ENCODE results near the gene DACH1. TPM values are rescaled to one million over a fixed set of nuclear protein-coding genes. Genes with fewer than 3 reads are reported as not detected.

The DACH1 gene
- total RNA-seq, 2 experiments from 2014 or later: not detected

- Mint-ChIP-seq H3K4me3 (no peak overlapping the region), H3K9me3 (no peaks in the 10 kb centered on the region), H3K36me3 (ENCODE audit: low read depth) (no peaks in the 10 kb centered on the region), H3K27me3 (no peaks in the 10 kb centered on the region), H3K27ac (no peak overlapping the region), H3K4me1 (peaks cover 1% of the 10 kb centered on the region)
- CTCF ChIA-PET: no interaction called here
- DNase-seq: no peak
- POLR2A ChIA-PET: no interaction called here
Observed at GRCh38 chr13:71831716-71832115, 35.3 kb downstream of the DACH1 start.

- no peak for DNase-seq
- Mint-ChIP-seq H3K36me3 (ENCODE audit: low read depth) (no peaks in the 10 kb centered on the region), H3K27me3 (no peaks in the 10 kb centered on the region), H3K4me3 (no peak overlapping the region), H3K4me1 (peaks cover 1% of the 10 kb centered on the region), H3K27ac (no peak overlapping the region), H3K9me3 (no peaks in the 10 kb centered on the region)
- POLR2A ChIA-PET: no interaction called here
- CTCF ChIA-PET: no interaction called here
Observed at GRCh38 chr13:71830736-71831135, 36.3 kb downstream of the DACH1 start.

GRCh38 chr13:71830323-71830722 lies 36.7 kb downstream of the DACH1 start:
- ChIA-PET CTCF (no interaction called here), POLR2A (no interaction called here)
- H3K36me3 Mint-ChIP-seq (ENCODE audit: low read depth): no peaks in the 10 kb centered on the region
- no peaks in the 10 kb centered on the region for H3K9me3 Mint-ChIP-seq
- H3K27ac Mint-ChIP-seq: no peak overlapping the region
- H3K4me1 Mint-ChIP-seq: peaks cover 1% of the 10 kb centered on the region
- H3K27me3 Mint-ChIP-seq: no peaks in the 10 kb centered on the region
- H3K4me3 Mint-ChIP-seq: no peak overlapping the region
- no peak for DNase-seq

GRCh38 chr13:71829547-71829946 lies 37.5 kb downstream of the DACH1 start:
- ChIA-PET CTCF (no interaction called here), POLR2A (no interaction called here)
- no peaks in the 10 kb centered on the region for H3K27me3 Mint-ChIP-seq
- no peaks in the 10 kb centered on the region for H3K36me3 Mint-ChIP-seq (ENCODE audit: low read depth)
- no peak overlapping the region for H3K27ac Mint-ChIP-seq
- H3K4me3 Mint-ChIP-seq: no peak overlapping the region
- no peak for DNase-seq
- peaks cover 1% of the 10 kb centered on the region for H3K4me1 Mint-ChIP-seq
- H3K9me3 Mint-ChIP-seq: no peaks in the 10 kb centered on the region

GRCh38 chr13:71828564-71828963 lies 38.4 kb downstream of the DACH1 start:
- H3K4me3 Mint-ChIP-seq: no peak overlapping the region
- H3K36me3 Mint-ChIP-seq (ENCODE audit: low read depth): no peaks in the 10 kb centered on the region
- CTCF ChIA-PET: no interaction called here

GRCh38 chr13:71828117-71828516 lies 38.9 kb downstream of the DACH1 start:
- DNase-seq: no peak
- no peaks in the 10 kb centered on the region for H3K27me3 Mint-ChIP-seq
- CTCF ChIA-PET: no interaction called here
- no peaks in the 10 kb centered on the region for H3K36me3 Mint-ChIP-seq (ENCODE audit: low read depth)
- H3K4me3 Mint-ChIP-seq: no peak overlapping the region
- no peak overlapping the region for H3K27ac Mint-ChIP-seq
- POLR2A ChIA-PET: no interaction called here
- no peaks in the 10 kb centered on the region for H3K9me3 Mint-ChIP-seq
- H3K4me1 Mint-ChIP-seq: peaks cover 1% of the 10 kb centered on the region

More at GRCh38 chr13:71828564-71828963, 38.4 kb downstream of the DACH1 start:
- no peaks in the 10 kb centered on the region for H3K9me3 Mint-ChIP-seq
- H3K27ac Mint-ChIP-seq: no peak overlapping the region
- peaks cover 1% of the 10 kb centered on the region for H3K4me1 Mint-ChIP-seq
- no peak for DNase-seq
- H3K27me3 Mint-ChIP-seq: no peaks in the 10 kb centered on the region
- POLR2A ChIA-PET: no interaction called here

GRCh38 chr13:71827241-71827640 lies 39.8 kb downstream of the DACH1 start:
- POLR2A ChIA-PET: no interaction called here
- CTCF ChIA-PET: no interaction called here

GRCh38 chr13:71820699-71821098 lies 46.3 kb downstream of the DACH1 start:
- H3K36me3 Mint-ChIP-seq (ENCODE audit: low read depth): no peaks in the 10 kb centered on the region
- H3K4me3 Mint-ChIP-seq: no peak overlapping the region
- no peaks in the 10 kb centered on the region for H3K4me1 Mint-ChIP-seq
- ChIA-PET POLR2A (no interaction called here), CTCF (no interaction called here)
- H3K27me3 Mint-ChIP-seq: no peaks in the 10 kb centered on the region
- H3K9me3 Mint-ChIP-seq: no peaks in the 10 kb centered on the region
- no peak overlapping the region for H3K27ac Mint-ChIP-seq
- no peak for DNase-seq

More at GRCh38 chr13:71827241-71827640, 39.8 kb downstream of the DACH1 start:
- no peaks in the 10 kb centered on the region for H3K9me3 Mint-ChIP-seq
- no peak overlapping the region for H3K27ac Mint-ChIP-seq
- H3K4me1 Mint-ChIP-seq: peaks cover 1% of the 10 kb centered on the region
- no peaks in the 10 kb centered on the region for H3K36me3 Mint-ChIP-seq (ENCODE audit: low read depth)
- no peak for DNase-seq
- H3K27me3 Mint-ChIP-seq: no peaks in the 10 kb centered on the region
- H3K4me3 Mint-ChIP-seq: no peak overlapping the region

GRCh38 chr13:71817335-71817734 lies 49.7 kb downstream of the DACH1 start:
- no peak for DNase-seq
- ChIA-PET POLR2A (no interaction called here), CTCF (no interaction called here)
- H3K36me3 Mint-ChIP-seq (ENCODE audit: low read depth): no peaks in the 10 kb centered on the region
- H3K27ac Mint-ChIP-seq: no peak overlapping the region
- no peaks in the 10 kb centered on the region for H3K9me3 Mint-ChIP-seq
- H3K4me1 Mint-ChIP-seq: no peaks in the 10 kb centered on the region
- H3K27me3 Mint-ChIP-seq: no peaks in the 10 kb centered on the region
- no peak overlapping the region for H3K4me3 Mint-ChIP-seq

GRCh38 chr13:71814806-71815360 lies 52.1 kb downstream of the DACH1 start:
- ChIA-PET POLR2A (no interaction called here), CTCF (no interaction called here)
- Mint-ChIP-seq H3K27ac (no peak overlapping the region), H3K4me1 (no peaks in the 10 kb centered on the region), H3K36me3 (ENCODE audit: low read depth) (no peaks in the 10 kb centered on the region), H3K27me3 (no peaks in the 10 kb centered on the region), H3K9me3 (no peaks in the 10 kb centered on the region), H3K4me3 (no peak overlapping the region)
- DNase-seq: no peak

GRCh38 chr13:71813187-71813586 lies 53.8 kb downstream of the DACH1 start:
- Mint-ChIP-seq H3K27ac (no peak overlapping the region), H3K36me3 (ENCODE audit: low read depth) (no peaks in the 10 kb centered on the region), H3K9me3 (no peaks in the 10 kb centered on the region), H3K27me3 (no peaks in the 10 kb centered on the region), H3K4me3 (no peak overlapping the region), H3K4me1 (no peaks in the 10 kb centered on the region)
- ChIA-PET POLR2A (no interaction called here), CTCF (no interaction called here)
- DNase-seq: no peak

- CTCF ChIA-PET: no interaction called here
- no peak overlapping the region for H3K4me3 Mint-ChIP-seq
- H3K9me3 Mint-ChIP-seq: no peaks in the 10 kb centered on the region
- H3K27ac Mint-ChIP-seq: no peak overlapping the region
- H3K4me1 Mint-ChIP-seq: no peaks in the 10 kb centered on the region
- POLR2A ChIA-PET: no interaction called here
- no peaks in the 10 kb centered on the region for H3K36me3 Mint-ChIP-seq (ENCODE audit: low read depth)
- DNase-seq: no peak
- no peaks in the 10 kb centered on the region for H3K27me3 Mint-ChIP-seq
Observed at GRCh38 chr13:71811344-71811743, 55.7 kb downstream of the DACH1 start.

- Mint-ChIP-seq H3K27ac (no peak overlapping the region), H3K4me1 (no peaks in the 10 kb centered on the region), H3K36me3 (ENCODE audit: low read depth) (no peaks in the 10 kb centered on the region), H3K4me3 (no peak overlapping the region), H3K9me3 (no peaks in the 10 kb centered on the region), H3K27me3 (no peaks in the 10 kb centered on the region)
- POLR2A ChIA-PET: no interaction called here
- no peak for DNase-seq
- CTCF ChIA-PET: no interaction called here
Observed at GRCh38 chr13:71808708-71809107, 58.3 kb downstream of the DACH1 start.

GRCh38 chr13:71806886-71807285 lies 60.1 kb downstream of the DACH1 start:
- no peaks in the 10 kb centered on the region for H3K4me1 Mint-ChIP-seq
- CTCF ChIA-PET: no interaction called here
- no peaks in the 10 kb centered on the region for H3K36me3 Mint-ChIP-seq (ENCODE audit: low read depth)
- H3K27me3 Mint-ChIP-seq: no peaks in the 10 kb centered on the region
- no peaks in the 10 kb centered on the region for H3K9me3 Mint-ChIP-seq
- H3K4me3 Mint-ChIP-seq: no peak overlapping the region
- DNase-seq: no peak
- POLR2A ChIA-PET: interaction anchor here (0.6 kb wide), 1 partner anchor 11 kb away, joined by 3 read pairs; no protein-coding TSS in a partner anchor
- no peak overlapping the region for H3K27ac Mint-ChIP-seq

- no peak for DNase-seq
- H3K9me3 Mint-ChIP-seq: no peaks in the 10 kb centered on the region
- H3K27me3 Mint-ChIP-seq: no peaks in the 10 kb centered on the region
- ChIA-PET CTCF (no interaction called here), POLR2A (no interaction called here)
- no peaks in the 10 kb centered on the region for H3K36me3 Mint-ChIP-seq (ENCODE audit: low read depth)
- no peaks in the 10 kb centered on the region for H3K4me1 Mint-ChIP-seq
- no peak overlapping the region for H3K4me3 Mint-ChIP-seq
- no peak overlapping the region for H3K27ac Mint-ChIP-seq
Observed at GRCh38 chr13:71803066-71803465, 63.9 kb downstream of the DACH1 start.
